AG10803 (cell line): ENCODE results near the gene SNAPC5.
"Not testable (repeated sequence)": the region's sequence is repeated elsewhere in the genome, so short reads cannot be mapped to it uniquely, and the experiment has no call there.

ENCODE experiments used
- DNase-seq: peaks from one replicate; pipeline ENCODE4 v3.0.0; 2010; ENCODE audit warnings: low read depth
- H3K4me3 ChIP-seq: 2 replicates; pipeline ENCODE4 v1.5.1; 2011; ENCODE audit warnings: mild to moderate bottlenecking, low read length, control low read depth
- TF ChIP-seq, protein P1 (sequence below): conservative IDR thresholded peaks from 2 replicates; pipeline ENCODE4 v1.5.1; 2011; ENCODE audit warnings: mild to moderate bottlenecking, low read length, control low read depth, inconsistent platforms

The SNAPC5 gene

DNA sequence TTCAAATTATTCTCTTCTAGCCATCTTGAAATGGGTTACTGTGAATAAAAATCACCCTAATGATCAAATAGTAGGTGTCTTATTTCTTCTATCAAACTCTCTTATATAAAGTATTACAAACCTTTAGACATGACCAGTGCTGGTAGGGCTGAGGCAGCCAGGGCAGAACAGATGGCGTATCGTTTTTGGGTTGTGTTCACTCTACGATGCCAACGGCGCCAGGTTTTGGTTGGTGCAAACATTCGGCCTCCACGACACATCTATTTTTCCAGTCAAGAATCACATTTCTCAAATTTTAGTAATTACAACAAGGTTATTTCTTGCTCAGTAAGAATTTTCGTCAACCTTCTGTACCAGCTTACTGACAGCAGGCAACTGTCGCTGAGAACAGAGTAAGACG, 4.9 kb upstream of the SNAPC5 start:
- H3K4me3 ChIP-seq = peak overlapping the region; percentile 98
- no peak for DNase-seq
- TF ChIP-seq, protein P1, sequence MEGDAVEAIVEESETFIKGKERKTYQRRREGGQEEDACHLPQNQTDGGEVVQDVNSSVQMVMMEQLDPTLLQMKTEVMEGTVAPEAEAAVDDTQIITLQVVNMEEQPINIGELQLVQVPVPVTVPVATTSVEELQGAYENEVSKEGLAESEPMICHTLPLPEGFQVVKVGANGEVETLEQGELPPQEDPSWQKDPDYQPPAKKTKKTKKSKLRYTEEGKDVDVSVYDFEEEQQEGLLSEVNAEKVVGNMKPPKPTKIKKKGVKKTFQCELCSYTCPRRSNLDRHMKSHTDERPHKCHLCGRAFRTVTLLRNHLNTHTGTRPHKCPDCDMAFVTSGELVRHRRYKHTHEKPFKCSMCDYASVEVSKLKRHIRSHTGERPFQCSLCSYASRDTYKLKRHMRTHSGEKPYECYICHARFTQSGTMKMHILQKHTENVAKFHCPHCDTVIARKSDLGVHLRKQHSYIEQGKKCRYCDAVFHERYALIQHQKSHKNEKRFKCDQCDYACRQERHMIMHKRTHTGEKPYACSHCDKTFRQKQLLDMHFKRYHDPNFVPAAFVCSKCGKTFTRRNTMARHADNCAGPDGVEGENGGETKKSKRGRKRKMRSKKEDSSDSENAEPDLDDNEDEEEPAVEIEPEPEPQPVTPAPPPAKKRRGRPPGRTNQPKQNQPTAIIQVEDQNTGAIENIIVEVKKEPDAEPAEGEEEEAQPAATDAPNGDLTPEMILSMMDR = no peak

DNA sequence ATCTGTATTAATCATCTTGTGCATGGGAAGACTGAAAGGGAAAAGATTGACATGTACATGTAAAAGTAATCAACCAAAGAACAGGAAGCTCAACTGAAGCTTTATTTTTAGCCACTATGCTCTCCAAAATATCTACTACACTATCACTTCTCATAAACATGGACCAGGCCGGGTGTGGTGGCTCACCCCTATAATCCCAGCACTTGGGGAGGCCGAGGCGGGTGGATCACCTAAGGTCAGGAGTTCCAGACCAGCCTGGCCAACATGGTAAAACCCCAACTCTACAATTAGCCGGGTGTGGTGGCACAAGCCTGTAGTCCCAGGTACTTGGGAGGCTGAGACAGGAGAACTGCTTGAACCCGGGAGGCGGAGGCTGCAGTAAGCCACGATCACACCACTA, 2.8 kb upstream of the SNAPC5 start:
- DNase-seq, H3K4me3 ChIP-seq: not testable (repeated sequence)

DNA sequence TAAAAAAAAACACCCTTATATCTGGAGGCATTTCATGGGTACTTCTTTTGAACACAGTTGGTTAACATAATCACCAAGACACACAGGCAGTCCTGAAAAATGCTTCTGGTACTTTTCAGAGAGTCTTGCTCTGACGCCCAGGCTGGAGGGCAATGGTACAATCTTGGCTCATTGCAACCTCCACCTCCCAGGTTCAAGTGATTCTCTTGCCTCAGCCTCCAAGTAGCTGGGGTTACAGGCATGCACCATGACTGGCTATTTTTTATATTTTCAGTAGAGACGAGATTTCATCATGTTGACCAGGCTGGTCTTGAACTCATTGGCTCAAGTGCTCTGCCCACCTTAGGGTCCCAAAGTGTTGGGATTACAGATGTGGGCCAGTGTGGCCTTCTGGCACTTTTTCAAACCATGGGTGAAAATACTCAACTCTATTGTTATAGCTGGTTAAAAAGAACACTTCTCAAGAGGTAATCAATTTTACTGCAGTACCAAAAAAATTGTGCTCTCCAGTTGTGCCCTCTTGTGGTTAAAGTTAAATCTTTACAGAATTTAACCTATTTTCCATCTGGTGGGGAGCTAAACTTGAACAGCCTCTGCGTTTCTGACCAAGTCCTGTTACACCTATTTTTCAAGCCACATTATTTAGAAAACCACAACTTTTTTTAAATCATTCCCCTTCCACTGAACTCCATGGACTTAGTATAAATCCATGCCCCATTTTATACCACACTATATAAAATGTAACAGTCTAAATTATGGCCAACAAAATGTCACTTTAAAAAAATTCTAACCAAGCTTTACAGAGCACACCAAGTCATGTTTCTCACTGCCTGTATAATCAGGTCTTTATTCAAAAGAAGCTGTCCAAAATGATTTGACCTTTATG, 1.2 kb upstream of the SNAPC5 start:
- peak; percentile 53 for DNase-seq
- TF ChIP-seq, protein P1 = peak; percentile 45
- no peak overlapping the region for H3K4me3 ChIP-seq

DNA sequence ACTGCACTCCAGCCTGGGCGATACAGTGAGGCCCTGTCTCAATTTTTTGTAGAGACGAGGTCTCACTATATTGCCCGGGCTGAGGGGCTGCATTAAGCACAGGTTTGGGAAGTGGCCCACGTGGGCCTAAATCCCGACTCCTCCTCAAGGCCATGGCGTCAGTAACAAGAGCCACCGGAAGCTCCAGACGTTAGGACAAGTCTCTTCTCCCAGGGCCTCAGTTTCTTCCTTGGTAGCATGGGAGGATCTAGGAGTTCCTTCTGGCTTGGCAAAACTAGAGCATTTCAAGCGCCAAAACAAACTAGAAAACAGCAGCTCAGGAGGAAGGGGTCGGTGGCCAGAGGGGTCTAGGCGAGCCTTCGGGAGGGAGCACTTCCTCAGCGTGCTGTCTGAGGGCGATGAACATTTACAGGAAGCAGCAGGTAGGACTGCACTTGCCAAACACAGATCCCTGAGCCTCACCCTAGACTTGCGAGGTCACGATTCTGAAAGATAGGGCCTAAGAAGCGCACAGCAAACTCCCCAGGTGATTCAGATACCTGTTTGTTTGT, 536 bp downstream of the SNAPC5 start:
- DNase-seq = no peak
- TF ChIP-seq, protein P1 = no peak
- H3K4me3 ChIP-seq = peak overlapping the region; percentile 85

DNA sequence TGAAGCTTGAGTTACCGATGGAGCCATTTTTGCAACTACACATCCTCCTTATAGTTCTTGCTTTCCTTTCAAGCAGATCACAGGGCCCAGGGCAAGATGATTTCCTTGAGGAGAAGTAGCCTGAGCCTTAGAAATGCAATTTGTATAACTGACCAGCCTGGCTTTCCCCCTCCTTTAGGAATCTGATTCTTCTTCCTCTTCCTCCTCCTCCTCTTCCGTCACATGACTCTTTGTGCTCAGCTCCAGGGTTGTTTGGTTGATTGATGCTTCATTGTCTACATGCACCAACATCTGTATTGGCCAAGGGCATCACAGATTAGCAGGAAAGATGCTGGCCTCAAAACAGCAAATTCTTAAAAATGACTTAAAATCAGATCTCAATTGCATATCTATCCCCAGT, 3.3 kb downstream of the SNAPC5 start:
- TF ChIP-seq, protein P1 = no peak
- DNase-seq = no peak
- no peak overlapping the region for H3K4me3 ChIP-seq

DNA sequence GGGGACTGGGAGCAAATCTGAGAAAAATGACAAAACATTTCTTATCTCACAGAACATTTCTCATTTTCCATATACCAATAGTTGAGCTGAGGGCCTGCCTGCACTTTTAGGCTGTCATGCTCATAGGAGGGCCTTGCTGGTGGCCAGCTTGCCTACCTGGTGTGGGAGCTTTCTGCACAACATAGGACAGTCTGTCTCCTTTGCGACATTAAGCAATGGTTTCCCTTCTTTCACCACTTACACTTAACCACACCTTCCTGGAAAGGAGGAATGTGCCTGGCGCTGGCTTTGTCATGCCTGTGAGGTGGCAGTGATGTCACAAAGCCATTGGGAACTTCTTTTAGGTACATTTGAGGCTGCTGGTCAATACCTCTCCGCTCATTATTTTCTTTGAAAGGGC, 5.7 kb downstream of the SNAPC5 start:
- DNase-seq = no peak
- no peak overlapping the region for H3K4me3 ChIP-seq
- TF ChIP-seq, protein P1 = no peak

DNA sequence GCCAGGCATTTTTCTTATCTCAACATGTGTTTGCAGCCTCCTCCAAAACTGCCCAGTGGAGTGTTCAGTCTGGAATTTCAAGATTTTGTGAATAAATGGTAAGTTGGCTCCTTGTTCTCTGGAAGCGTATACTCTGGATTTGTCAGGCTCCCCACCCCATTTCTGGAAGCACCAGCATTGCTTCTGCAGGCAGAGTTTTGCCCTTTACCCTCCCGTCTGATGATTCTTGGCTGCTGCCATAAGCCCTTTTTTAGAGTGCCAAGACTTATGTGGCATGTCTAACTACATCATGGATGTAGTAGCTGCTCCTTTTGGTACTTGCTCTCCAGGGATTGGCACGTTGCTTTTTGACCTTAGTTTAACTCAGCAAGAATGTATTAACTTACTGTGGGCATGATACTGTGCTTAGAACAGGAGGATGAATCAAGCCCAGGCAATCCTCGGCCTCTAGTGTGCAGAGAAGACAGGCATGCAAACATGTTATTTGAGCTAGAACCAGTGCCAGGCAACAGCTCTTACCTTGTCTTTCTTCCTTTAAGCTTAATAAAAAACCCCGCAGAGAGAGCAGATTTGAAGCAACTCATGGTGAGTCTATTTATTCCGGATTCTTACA, 8.3 kb downstream of the SNAPC5 start:
- TF ChIP-seq, protein P1 = no peak
- no peak for DNase-seq

More for the DNA sequence above, 8.3 kb downstream of the SNAPC5 start:
- no peak overlapping the region for H3K4me3 ChIP-seq
